OCI-LY1 (cell line): Measurements from ENCODE around the gene CDH4.

Source experiments
- H2AFZ ChIP-seq: fragments of 200-600 bp; sonication (generic), shearing (Covaris generic); 2 replicates; pipeline ENCODE4 v1.6.0; 2014; ENCODE audit warnings: antibody characterized with exemption, mild to moderate bottlenecking, low read length
- H3F3A ChIP-seq: fragments of 200-600 bp; sonication (generic), shearing (Covaris generic); 2 replicates; pipeline ENCODE4 v1.6.0; 2014; ENCODE audit warnings: mild to moderate bottlenecking, antibody characterized with exemption, low read length, moderate library complexity; ENCODE audit not compliant: insufficient read depth
- H3K27ac ChIP-seq: fragments of 200-600 bp; sonication (generic); 2 replicates; pipeline ENCODE4 v1.5.1; 2014; ENCODE audit warnings: low read length, mixed run types, mild to moderate bottlenecking, low read depth; ENCODE audit not compliant: poor library complexity, severe bottlenecking
- H3K27me3 ChIP-seq: fragments of 200-600 bp; sonication (generic); 2 replicates; pipeline ENCODE4 v1.6.0; 2014; ENCODE audit warnings: antibody characterized with exemption, mild to moderate bottlenecking, low read length, moderate library complexity; ENCODE audit not compliant: insufficient read depth
- H3K36me3 ChIP-seq: fragments of 200-600 bp; sonication (generic); 2 replicates; pipeline ENCODE4 v1.6.1; 2014; ENCODE audit warnings: mild to moderate bottlenecking, antibody characterized with exemption, low read length, moderate library complexity, mixed read lengths; ENCODE audit not compliant: insufficient read depth
- H3K4me1 ChIP-seq: fragments of 200-600 bp; sonication (generic); 2 replicates; pipeline ENCODE4 v1.5.1; 2014; ENCODE audit warnings: mild to moderate bottlenecking, low read length, moderate library complexity; ENCODE audit not compliant: insufficient read depth, severe bottlenecking
- H3K4me2 ChIP-seq: fragments of 200-600 bp; sonication (generic), shearing (Covaris generic); 2 replicates; pipeline ENCODE4 v1.6.1; 2014; ENCODE audit warnings: low read length
- H3K4me3 ChIP-seq: fragments of 200-600 bp; sonication (generic); 2 replicates; pipeline ENCODE4 v1.5.1; 2014; ENCODE audit warnings: low read length, low read depth, mild to moderate bottlenecking, mixed read lengths; ENCODE audit not compliant: poor library complexity, severe bottlenecking
- H3K79me2 ChIP-seq: fragments of 200-600 bp; shearing (Covaris generic); 2 replicates; pipeline ENCODE4 v1.6.1; 2016; ENCODE audit warnings: mixed run types, low read length, mixed read lengths; ENCODE audit not compliant: insufficient read depth
- H3K9ac ChIP-seq: fragments of 200-600 bp; sonication (generic), shearing (Covaris generic); 2 replicates; pipeline ENCODE4 v1.6.1; 2014; ENCODE audit warnings: mild to moderate bottlenecking, low read length, mixed read lengths
- H3K9me2 ChIP-seq: fragments of 200-600 bp; sonication (generic), shearing (Covaris generic); 2 replicates; pipeline ENCODE4 v1.6.1; 2014; ENCODE audit warnings: low read depth, mild to moderate bottlenecking, low read length, mixed read lengths
- H3K9me3 ChIP-seq: fragments of 200-600 bp; shearing (Covaris generic); 2 replicates; pipeline ENCODE4 v1.6.1; 2014; ENCODE audit warnings: low read length, mixed read lengths
- H4K20me1 ChIP-seq: fragments of 200-600 bp; sonication (generic), shearing (Covaris generic); 2 replicates; pipeline ENCODE4 v1.6.0; 2016; ENCODE audit warnings: mild to moderate bottlenecking, low read length; ENCODE audit not compliant: insufficient read depth
- CTCF ChIP-seq: fragments of 200-600 bp; sonication (generic), shearing (Covaris generic); IDR thresholded peaks from 2 replicates; pipeline ENCODE4 v1.5.1; 2017; ENCODE audit warnings: mild to moderate bottlenecking, antibody characterized with exemption, low read length, moderate library complexity, mixed read lengths
- EZH2 ChIP-seq: fragments of 200-600 bp; sonication (generic), shearing (Covaris generic); IDR thresholded peaks from 2 replicates; pipeline ENCODE4 v1.8.0; 2017; ENCODE audit warnings: borderline replicate concordance, mixed run types, mild to moderate bottlenecking, antibody characterized with exemption, low read length, moderate library complexity, mixed read lengths

The CDH4 gene

GRCh38 chr20:61361501-61361900, 109.4 kb downstream of the CDH4 start:
- no peak for TF ChIP-seq EZH2
- no peak overlapping the region for H3K9ac ChIP-seq
- no peaks in the 10 kb centered on the region for H4K20me1 ChIP-seq
- no peaks in the 10 kb centered on the region for H3K4me1 ChIP-seq
- no peaks in the 10 kb centered on the region for H3K9me3 ChIP-seq
- no peak overlapping the region for H2AFZ ChIP-seq
- H3K27me3 ChIP-seq, result no peaks in the 10 kb centered on the region; the same call in 1 of the 2 replicates
- H3K4me3 ChIP-seq, result no peak overlapping the region
- no peaks in the 10 kb centered on the region for H3K79me2 ChIP-seq
- H3F3A ChIP-seq, result no peaks in the 10 kb centered on the region
- no peaks in the 10 kb centered on the region for H3K36me3 ChIP-seq
- H3K27ac ChIP-seq, result no peak overlapping the region
- H3K9me2 ChIP-seq, result no peaks in the 10 kb centered on the region
- no peak overlapping the region for H3K4me2 ChIP-seq

- TF ChIP-seq CTCF, result no peak
- TF ChIP-seq EZH2, result no peak
- Histone ChIP-seq H3F3A (no peaks in the 10 kb centered on the region), H3K27ac (no peak overlapping the region), H2AFZ (no peak overlapping the region), H3K4me3 (no peak overlapping the region), H3K4me2 (no peak overlapping the region), H3K9me2 (no peaks in the 10 kb centered on the region), H3K9ac (no peak overlapping the region), H3K9me3 (no peaks in the 10 kb centered on the region), H4K20me1 (no peaks in the 10 kb centered on the region), H3K4me1 (no peaks in the 10 kb centered on the region), H3K27me3 (no peaks in the 10 kb centered on the region; the same call in 1 of the 2 replicates), H3K79me2 (no peaks in the 10 kb centered on the region), H3K36me3 (no peaks in the 10 kb centered on the region)
Measured at GRCh38 chr20:61364147-61364546, 112.1 kb downstream of the CDH4 start.

GRCh38 chr20:61366914-61367313, 114.9 kb downstream of the CDH4 start:
- TF ChIP-seq EZH2, result no peak
- TF ChIP-seq CTCF, result no peak
- Histone ChIP-seq H3K4me2 (no peak overlapping the region), H3K79me2 (no peaks in the 10 kb centered on the region), H4K20me1 (no peaks in the 10 kb centered on the region), H3K27me3 (no peaks in the 10 kb centered on the region; the same call in 1 of the 2 replicates), H3F3A (no peaks in the 10 kb centered on the region), H3K4me1 (no peaks in the 10 kb centered on the region), H3K9me3 (no peaks in the 10 kb centered on the region), H2AFZ (no peak overlapping the region), H3K4me3 (no peak overlapping the region), H3K9ac (no peak overlapping the region), H3K27ac (no peak overlapping the region), H3K9me2 (no peaks in the 10 kb centered on the region), H3K36me3 (no peaks in the 10 kb centered on the region)

GRCh38 chr20:61369731-61370520, 117.9 kb downstream of the CDH4 start:
- H3F3A ChIP-seq, result no peaks in the 10 kb centered on the region
- H4K20me1 ChIP-seq, result no peaks in the 10 kb centered on the region
- H3K4me2 ChIP-seq, result no peak overlapping the region
- H3K9ac ChIP-seq, result no peak overlapping the region
- no peaks in the 10 kb centered on the region for H3K79me2 ChIP-seq
- no peaks in the 10 kb centered on the region for H3K36me3 ChIP-seq
- no peaks in the 10 kb centered on the region for H3K4me1 ChIP-seq
- H2AFZ ChIP-seq, result no peak overlapping the region
- H3K27me3 ChIP-seq, result no peaks in the 10 kb centered on the region
- no peak overlapping the region for H3K4me3 ChIP-seq
- no peak overlapping the region for H3K27ac ChIP-seq
- TF ChIP-seq CTCF (no peak), EZH2 (no peak)
- H3K9me2 ChIP-seq, result no peaks in the 10 kb centered on the region
- no peaks in the 10 kb centered on the region for H3K9me3 ChIP-seq
